Cardiac muscle cell (in vitro differentiated cells and primary cell): ENCODE measurements around the gene OPN3. TPM values are rescaled to one million over a fixed set of nuclear protein-coding genes. Genes with fewer than 3 reads are reported as not detected.

Source experiments
- DNase-seq, 2 donors: peaks; one replicate each; pipeline versions ENCODE4 v3.0.0 to v3.0.0-alpha.2; 2010 to 2017; ENCODE audit warnings: low read depth in 1 of 2, low spot score in 1 of 2
- H3K27ac ChIP-seq: fragments of 200-600 bp; sonication (generic); 2 replicates; pipeline ENCODE4 v1.5.1; 2016
- H3K27me3 ChIP-seq: fragments of 200-600 bp; sonication (generic); 2 replicates; pipeline ENCODE4 v1.6.0; 2016; ENCODE audit warnings: control low read depth
- H3K36me3 ChIP-seq: fragments of 200-600 bp; sonication (generic); 2 replicates; pipeline ENCODE4 v1.5.1; 2016; ENCODE audit warnings: control low read depth
- H3K4me1 ChIP-seq: fragments of 200-600 bp; sonication (generic); 2 replicates; pipeline ENCODE4 v1.8.1; 2017; ENCODE audit warnings: low read depth, mild to moderate bottlenecking, mixed run types
- H3K4me3 ChIP-seq: fragments of 200-600 bp; sonication (generic); 2 replicates; pipeline ENCODE4 v1.5.1; 2016; ENCODE audit warnings: mild to moderate bottlenecking
- H3K9me3 ChIP-seq: fragments of 200-600 bp; sonication (generic); 2 replicates; pipeline ENCODE4 v1.5.1; 2017; ENCODE audit warnings: low read depth, mild to moderate bottlenecking, control low read depth
- polyA plus RNA-seq: library from polyadenylated mRNA; unstranded; fragments of >200 nt; fragmentation: Nextera tagmentation; extraction: Ambion mirVana; gene quantifications from 2 replicates; pipeline ENCODE4 v1.2.1, GENCODE V29; 2016
- total RNA-seq: library from RNA; depleted of rRNA; stranded (reverse); fragments of >200 nt; gene quantifications from 2 replicates; pipeline ENCODE4 v1.2.3, GENCODE V29; 2016
- TF ChIP-seq, protein P1 (sequence below): IDR thresholded peaks from 2 replicates; pipeline ENCODE4 v1.5.1; 2012; ENCODE audit warnings: low read depth, mild to moderate bottlenecking, low read length

OPN3 gene
- total and polyA plus RNA-seq, 2 experiments from 2014 or later: 17.5 to 19.7 TPM

DNA sequence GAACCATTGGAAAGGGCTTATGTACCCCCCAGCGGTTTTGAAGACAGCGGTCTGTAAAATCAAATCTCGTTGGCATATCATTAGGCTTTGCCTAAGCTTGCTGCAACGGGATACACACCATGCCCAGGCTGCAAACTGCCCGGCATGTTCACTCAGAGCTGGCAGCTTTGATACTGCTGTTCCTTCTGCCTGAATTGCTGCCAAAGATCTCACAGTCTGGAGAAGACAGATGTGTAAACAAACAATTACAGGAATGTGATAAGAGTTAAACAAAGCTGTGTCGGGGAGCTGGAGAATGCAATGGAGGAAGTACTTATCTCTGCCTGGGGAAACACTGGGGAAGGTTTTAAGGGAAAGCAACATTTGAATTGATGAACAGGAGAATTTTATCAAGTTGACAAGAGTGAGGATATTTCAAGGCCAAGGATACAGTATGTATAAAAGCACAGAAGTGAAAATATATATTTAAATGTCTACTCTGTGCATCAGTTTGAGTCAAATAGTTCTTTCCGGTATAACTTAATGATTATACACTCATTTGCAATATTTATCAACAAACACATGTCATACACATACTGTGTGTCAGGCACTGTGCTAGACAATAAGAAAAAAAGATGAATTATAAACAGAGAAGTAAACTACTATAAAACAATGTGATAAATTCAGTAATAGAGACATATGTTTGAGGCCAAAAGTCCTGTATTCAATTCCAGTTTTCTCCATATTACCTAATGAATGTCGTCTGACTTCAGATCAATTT, 29.9 kb downstream of the OPN3 start:
- peak; percentile 9 to 50 for DNase-seq
- no peak overlapping the region for H3K27ac ChIP-seq
- H3K27me3 ChIP-seq: no peaks in the 10 kb centered on the region
- TF ChIP-seq, protein P1, sequence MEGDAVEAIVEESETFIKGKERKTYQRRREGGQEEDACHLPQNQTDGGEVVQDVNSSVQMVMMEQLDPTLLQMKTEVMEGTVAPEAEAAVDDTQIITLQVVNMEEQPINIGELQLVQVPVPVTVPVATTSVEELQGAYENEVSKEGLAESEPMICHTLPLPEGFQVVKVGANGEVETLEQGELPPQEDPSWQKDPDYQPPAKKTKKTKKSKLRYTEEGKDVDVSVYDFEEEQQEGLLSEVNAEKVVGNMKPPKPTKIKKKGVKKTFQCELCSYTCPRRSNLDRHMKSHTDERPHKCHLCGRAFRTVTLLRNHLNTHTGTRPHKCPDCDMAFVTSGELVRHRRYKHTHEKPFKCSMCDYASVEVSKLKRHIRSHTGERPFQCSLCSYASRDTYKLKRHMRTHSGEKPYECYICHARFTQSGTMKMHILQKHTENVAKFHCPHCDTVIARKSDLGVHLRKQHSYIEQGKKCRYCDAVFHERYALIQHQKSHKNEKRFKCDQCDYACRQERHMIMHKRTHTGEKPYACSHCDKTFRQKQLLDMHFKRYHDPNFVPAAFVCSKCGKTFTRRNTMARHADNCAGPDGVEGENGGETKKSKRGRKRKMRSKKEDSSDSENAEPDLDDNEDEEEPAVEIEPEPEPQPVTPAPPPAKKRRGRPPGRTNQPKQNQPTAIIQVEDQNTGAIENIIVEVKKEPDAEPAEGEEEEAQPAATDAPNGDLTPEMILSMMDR: no peak
- no peaks in the 10 kb centered on the region for H3K4me1 ChIP-seq
- no peak overlapping the region for H3K4me3 ChIP-seq
- no peaks in the 10 kb centered on the region for H3K36me3 ChIP-seq
- no peaks in the 10 kb centered on the region for H3K9me3 ChIP-seq

GRCh38 chr1:241608379-241609033, 31.7 kb downstream of the OPN3 start:
- no peaks in the 10 kb centered on the region for H3K9me3 ChIP-seq
- no peaks in the 10 kb centered on the region for H3K4me1 ChIP-seq
- TF ChIP-seq, protein P1: no peak
- no peak overlapping the region for H3K27ac ChIP-seq
- no peaks in the 10 kb centered on the region for H3K27me3 ChIP-seq
- H3K4me3 ChIP-seq: no peak overlapping the region
- no peaks in the 10 kb centered on the region for H3K36me3 ChIP-seq
- DNase-seq: peak in 1 of 2 donors; percentile 34

DNA sequence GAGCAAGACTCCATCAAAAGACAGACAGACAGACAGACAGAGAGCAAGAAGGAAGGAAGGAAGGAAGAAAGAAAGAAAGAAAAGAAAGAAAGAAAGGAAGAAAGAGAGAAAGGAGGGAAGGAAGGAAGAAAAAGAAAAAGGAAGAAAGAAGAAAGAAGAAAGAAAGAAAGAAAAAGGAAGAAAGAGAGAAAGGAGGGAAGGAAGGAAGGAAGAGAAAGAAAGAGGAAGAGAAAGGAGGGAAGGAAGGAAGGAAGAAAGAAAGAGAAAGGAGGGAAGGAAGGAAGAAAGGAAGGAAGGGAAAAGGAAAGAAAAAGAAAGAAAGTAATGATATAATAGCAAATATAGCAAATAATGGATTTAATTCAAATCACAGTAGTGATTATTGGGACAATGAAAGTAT, 32.7 kb downstream of the OPN3 start:
- DNase-seq: no peak
- H3K4me3 ChIP-seq: no peak overlapping the region
- H3K9me3 ChIP-seq: no peaks in the 10 kb centered on the region
- H3K27me3 ChIP-seq: no peaks in the 10 kb centered on the region
- H3K36me3 ChIP-seq: no peaks in the 10 kb centered on the region
- TF ChIP-seq, protein P1: no peak
- H3K27ac ChIP-seq: no peak overlapping the region
- H3K4me1 ChIP-seq: no peaks in the 10 kb centered on the region

GRCh38 chr1:241606544-241606943, 33.6 kb downstream of the OPN3 start:
- Histone ChIP-seq H3K27ac (no peak overlapping the region), H3K9me3 (no peaks in the 10 kb centered on the region), H3K4me3 (no peak overlapping the region), H3K27me3 (no peaks in the 10 kb centered on the region), H3K36me3 (no peaks in the 10 kb centered on the region), H3K4me1 (no peaks in the 10 kb centered on the region)
- DNase-seq: no peak
- TF ChIP-seq, protein P1: no peak

DNA sequence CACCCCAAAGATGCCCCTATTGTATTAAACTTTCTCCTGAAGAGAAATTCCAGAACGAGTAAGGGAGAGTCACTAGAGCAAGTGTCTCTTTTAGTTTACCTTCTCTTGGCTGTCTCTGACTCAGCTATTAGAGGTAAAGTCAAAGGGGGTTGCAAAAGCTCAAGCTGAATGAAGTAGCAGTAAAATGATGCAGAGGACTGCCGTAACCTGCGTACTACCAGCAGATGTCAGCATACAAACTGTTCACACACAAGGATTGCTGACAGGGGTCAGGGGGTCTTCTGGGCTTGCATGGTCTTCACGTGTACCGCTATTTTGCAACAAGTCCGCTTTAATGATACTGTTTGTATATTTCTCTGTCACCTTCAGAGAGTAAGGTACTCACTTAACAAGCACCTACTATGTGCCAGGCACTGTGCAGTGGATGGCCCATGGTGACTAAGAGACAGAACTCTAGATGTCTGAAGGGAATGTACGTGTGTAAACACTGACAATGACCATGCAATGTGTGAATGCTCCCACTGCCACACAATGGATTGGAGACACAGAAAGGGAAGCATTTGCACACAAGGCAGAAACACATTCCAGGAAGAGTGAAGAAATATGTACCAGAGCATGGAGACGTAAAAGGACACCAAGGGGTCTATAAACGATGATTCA, 34.9 kb downstream of the OPN3 start:
- Histone ChIP-seq H3K9me3 (no peaks in the 10 kb centered on the region), H3K36me3 (no peaks in the 10 kb centered on the region), H3K27me3 (no peaks in the 10 kb centered on the region), H3K4me1 (peaks cover 5% of the 10 kb centered on the region), H3K27ac (no peak overlapping the region), H3K4me3 (no peak overlapping the region)
- peak; percentile 11 to 25 for DNase-seq
- TF ChIP-seq, protein P1: peak; percentile 33
